Nephron progenitor cell (in vitro differentiated cells): ENCODE results near the gene PAN3.

ENCODE experiments used
- DNase-seq: peaks from one replicate; pipeline ENCODE4 v3.0.0; 2021
- H3K27ac Mint-ChIP-seq: 2 replicates; pipeline ENCODE4 v1.8.0; 2021; ENCODE audit warnings: mild to moderate bottlenecking, moderate library complexity, mixed read lengths
- H3K27me3 Mint-ChIP-seq: 2 replicates; pipeline ENCODE4 v1.8.0; 2021; ENCODE audit warnings: mild to moderate bottlenecking, low read depth, mixed read lengths; ENCODE audit not compliant: poor library complexity
- H3K36me3 Mint-ChIP-seq: 2 replicates; pipeline ENCODE4 v1.8.0; 2021; ENCODE audit warnings: low read depth, mixed read lengths
- H3K4me1 Mint-ChIP-seq: 2 replicates; pipeline ENCODE4 v1.8.0; 2021; ENCODE audit warnings: mixed read lengths
- H3K4me3 Mint-ChIP-seq: 2 replicates; pipeline ENCODE4 v1.8.0; 2021; ENCODE audit warnings: mild to moderate bottlenecking, moderate library complexity, mixed read lengths
- H3K9me3 Mint-ChIP-seq: 2 replicates; pipeline ENCODE4 v1.8.0; 2021; ENCODE audit warnings: mild to moderate bottlenecking, moderate library complexity, mixed read lengths
- CTCF ChIP-seq: fragments of 200-600 bp; sonication (generic); IDR thresholded peaks from 2 replicates; pipeline ENCODE4 v1.5.0; 2021; ENCODE audit warnings: antibody characterized with exemption

PAN3 gene

GRCh38 chr13:28316129-28316528, 177.8 kb downstream of the PAN3 start:
- peak overlapping the region; percentile 83 for H3K27ac Mint-ChIP-seq
- H3K4me1 Mint-ChIP-seq, result peaks cover 53% of the 10 kb centered on the region
- no peak for DNase-seq
- H3K4me3 Mint-ChIP-seq, result no peak overlapping the region
- H3K36me3 Mint-ChIP-seq, result no peaks in the 10 kb centered on the region
- no peak for TF ChIP-seq CTCF
- H3K27me3 Mint-ChIP-seq, result no peaks in the 10 kb centered on the region
- no peaks in the 10 kb centered on the region for H3K9me3 Mint-ChIP-seq

GRCh38 chr13:28316836-28317235, 178.5 kb downstream of the PAN3 start:
- peak overlapping the region; percentile 45 for H3K27ac Mint-ChIP-seq
- H3K4me3 Mint-ChIP-seq, result peak overlapping the region; percentile 34
- TF ChIP-seq CTCF, result no peak
- no peaks in the 10 kb centered on the region for H3K36me3 Mint-ChIP-seq
- peaks cover 57% of the 10 kb centered on the region for H3K4me1 Mint-ChIP-seq
- no peaks in the 10 kb centered on the region for H3K9me3 Mint-ChIP-seq
- DNase-seq, result no peak
- no peaks in the 10 kb centered on the region for H3K27me3 Mint-ChIP-seq

- Mint-ChIP-seq H3K4me3 (no peak overlapping the region), H3K27ac (no peak overlapping the region), H3K9me3 (no peaks in the 10 kb centered on the region), H3K36me3 (no peaks in the 10 kb centered on the region), H3K27me3 (no peaks in the 10 kb centered on the region), H3K4me1 (peaks cover 65% of the 10 kb centered on the region)
- TF ChIP-seq CTCF, result no peak
- DNase-seq, result no peak
Measured at GRCh38 chr13:28318496-28318895, 180.2 kb downstream of the PAN3 start.

- H3K36me3 Mint-ChIP-seq, result no peaks in the 10 kb centered on the region
- peak overlapping the region; percentile 9 for H3K4me3 Mint-ChIP-seq
- H3K27me3 Mint-ChIP-seq, result peaks cover 6% of the 10 kb centered on the region
- DNase-seq, result no peak
- no peak for TF ChIP-seq CTCF
- H3K27ac Mint-ChIP-seq, result peak overlapping the region; percentile 31
- H3K4me1 Mint-ChIP-seq, result peaks cover 74% of the 10 kb centered on the region
- no peaks in the 10 kb centered on the region for H3K9me3 Mint-ChIP-seq
Measured at GRCh38 chr13:28319528-28319927, 181.2 kb downstream of the PAN3 start.

- no peaks in the 10 kb centered on the region for H3K36me3 Mint-ChIP-seq
- peaks cover 81% of the 10 kb centered on the region for H3K4me1 Mint-ChIP-seq
- H3K4me3 Mint-ChIP-seq, result no peak overlapping the region
- no peaks in the 10 kb centered on the region for H3K9me3 Mint-ChIP-seq
- H3K27ac Mint-ChIP-seq, result no peak overlapping the region
- TF ChIP-seq CTCF, result no peak
- no peak for DNase-seq
- peaks cover 6% of the 10 kb centered on the region for H3K27me3 Mint-ChIP-seq
Measured at GRCh38 chr13:28320209-28320608, 181.9 kb downstream of the PAN3 start.

- TF ChIP-seq CTCF, result no peak
- peaks cover 79% of the 10 kb centered on the region for H3K4me1 Mint-ChIP-seq
- no peak overlapping the region for H3K4me3 Mint-ChIP-seq
- H3K27me3 Mint-ChIP-seq, result peaks cover 6% of the 10 kb centered on the region
- no peaks in the 10 kb centered on the region for H3K36me3 Mint-ChIP-seq
- no peak for DNase-seq
- H3K27ac Mint-ChIP-seq, result no peak overlapping the region
- H3K9me3 Mint-ChIP-seq, result no peaks in the 10 kb centered on the region
Measured at GRCh38 chr13:28320884-28321574, 182.7 kb downstream of the PAN3 start.
